Measurements from ENCODE around the gene CUL1. TPM values are rescaled to one million over a fixed set of nuclear protein-coding genes. Genes with fewer than 3 reads are reported as not detected.

The CUL1 gene
- total and polyA plus RNA-seq, 2 donors (not counting 3 experiments of a cell fraction or from before 2014, with no cell fraction given) = 25.7 to 50.2 TPM

DNA sequence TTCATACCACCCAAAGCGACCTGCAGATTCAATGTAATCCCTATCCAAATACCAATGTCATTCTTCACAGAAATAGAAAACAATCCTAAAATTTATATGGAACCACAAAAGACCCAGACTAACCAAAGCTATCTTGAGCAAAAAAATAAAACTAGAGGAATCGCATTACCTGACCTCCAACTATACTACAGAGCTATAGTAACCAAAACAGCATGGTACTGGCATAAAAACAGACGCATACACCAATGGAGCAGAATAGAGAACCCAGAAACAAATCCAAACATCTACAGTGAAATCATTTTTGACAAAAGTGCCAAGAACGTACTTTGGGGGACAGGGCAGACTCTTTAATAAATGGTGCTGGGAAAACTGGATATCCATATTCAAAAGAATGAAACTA, 16.9 kb upstream of the CUL1 start:
- Histone ChIP-seq H4K20me1 (replicated peaks; ENCODE audit: control insufficient read depth, extremely low read depth, insufficient read depth, low read length) (no peaks in the 10 kb centered on the region), H3K27me3 (ENCODE audit: control insufficient read depth in 2 of 2, insufficient read depth in 2 of 2, low read length in 2 of 2) (peaks cover 0 to 4% of the 10 kb centered on the region in 2 experiments), H3K4me1 (ENCODE audit: control insufficient read depth, extremely low read depth, insufficient read depth, low read length) (no peaks in the 10 kb centered on the region), H3K36me3 (ENCODE audit: control insufficient read depth in 2 of 2, extremely low read depth in 1 of 2, insufficient read depth in 2 of 2, low read length in 2 of 2) (no peaks in the 10 kb centered on the region), H3K9me3 (replicated peaks; ENCODE audit: control insufficient read depth, insufficient read depth, low read length) (no peaks in the 10 kb centered on the region), H2AFZ (ENCODE audit: low read depth, low read length) (no peak overlapping the region), H3K27ac (ENCODE audit: insufficient read depth, low read depth, low read length) (no peak overlapping the region), H3K9ac (replicated peaks; ENCODE audit: extremely low read depth, insufficient read depth, low read length) (no peak overlapping the region), H3K9me1 (replicated peaks; ENCODE audit: control insufficient read depth, extremely low read depth, insufficient read depth, low read length) (no peaks in the 10 kb centered on the region), H3K79me2 (ENCODE audit: control insufficient read depth, insufficient read depth, low read length) (no peaks in the 10 kb centered on the region), H3K4me3 (replicated peaks in 1 of 3; ENCODE audit: insufficient read depth in 1 of 3, low read depth in 1 of 3, low read length in 3 of 3) (no peak overlapping the region), H3K4me2 (ENCODE audit: insufficient read depth, low read length) (no peak overlapping the region)
- no TSS peak for BruUV-seq (replicated peaks)
- ChIA-PET CTCF (no interaction called here), POLR2A (no interaction called here)
- no peak for FAIRE-seq
- dilution Hi-C loops (cut with MboI; ENCODE audit: extremely low pct_ligation_motif_present, low sequenced_read_pairs) (no loop called here), intact Hi-C loops (cut with micrococcal nuclease) (no loop called here)
- no peak for DNase-seq (ENCODE audit: low read depth, low spot score)
- TF ChIP-seq, protein P1, sequence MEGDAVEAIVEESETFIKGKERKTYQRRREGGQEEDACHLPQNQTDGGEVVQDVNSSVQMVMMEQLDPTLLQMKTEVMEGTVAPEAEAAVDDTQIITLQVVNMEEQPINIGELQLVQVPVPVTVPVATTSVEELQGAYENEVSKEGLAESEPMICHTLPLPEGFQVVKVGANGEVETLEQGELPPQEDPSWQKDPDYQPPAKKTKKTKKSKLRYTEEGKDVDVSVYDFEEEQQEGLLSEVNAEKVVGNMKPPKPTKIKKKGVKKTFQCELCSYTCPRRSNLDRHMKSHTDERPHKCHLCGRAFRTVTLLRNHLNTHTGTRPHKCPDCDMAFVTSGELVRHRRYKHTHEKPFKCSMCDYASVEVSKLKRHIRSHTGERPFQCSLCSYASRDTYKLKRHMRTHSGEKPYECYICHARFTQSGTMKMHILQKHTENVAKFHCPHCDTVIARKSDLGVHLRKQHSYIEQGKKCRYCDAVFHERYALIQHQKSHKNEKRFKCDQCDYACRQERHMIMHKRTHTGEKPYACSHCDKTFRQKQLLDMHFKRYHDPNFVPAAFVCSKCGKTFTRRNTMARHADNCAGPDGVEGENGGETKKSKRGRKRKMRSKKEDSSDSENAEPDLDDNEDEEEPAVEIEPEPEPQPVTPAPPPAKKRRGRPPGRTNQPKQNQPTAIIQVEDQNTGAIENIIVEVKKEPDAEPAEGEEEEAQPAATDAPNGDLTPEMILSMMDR (IDR thresholded peaks at IDR 0.05; ENCODE audit: extremely low read depth in 1 of 2, insufficient read depth in 1 of 2, low read depth in 1 of 2, low read length in 2 of 2) = no peak
- TF ChIP-seq MAX (IDR thresholded peaks at IDR 0.05; ENCODE audit: insufficient read depth, insufficient read length) (no peak), POLR2AphosphoS5 (IDR thresholded peaks at IDR 0.05; ENCODE audit: insufficient read depth, low read depth, low read length) (no peak), FOS (IDR thresholded peaks at IDR 0.05; ENCODE audit: borderline replicate concordance, insufficient read depth, low read length) (no peak), MYC (IDR thresholded peaks at IDR 0.05; ENCODE audit: low read depth, low read length) (no peak), JUN (IDR thresholded peaks at IDR 0.05; ENCODE audit: borderline replicate concordance, insufficient read depth, insufficient read length, low read depth) (no peak), EZH2 (IDR thresholded peaks at IDR 0.05; ENCODE audit: borderline replicate concordance, low read depth, low read length, severe bottlenecking) (no peak), GATA2 (IDR thresholded peaks at IDR 0.05; ENCODE audit: insufficient read depth, insufficient read length, low read depth, low read length) (no peak), POLR2A (IDR thresholded peaks at IDR 0.05; ENCODE audit: low read depth, low read length) (no peak)
